B cell (primary cell): Measurements from ENCODE around the gene TRIM72. TPM values are rescaled to one million over a fixed set of nuclear protein-coding genes. Genes with fewer than 3 reads are reported as not detected.

Experiments used
- ATAC-seq: fragments of 200-7000 bp; cut with Tn5 transposase; one replicate; pipeline ENCODE4 v1.10.0; 2021; ENCODE audit warnings: low read depth, mild to moderate bottlenecking, moderate number of reproducible peaks, moderate library complexity
- CTCF ChIA-PET: fragments of 350-600 bp; sonication (Branson Sonifier 250); formaldehyde crosslinking; loops from one replicate; lab custom pipeline; 2021; ENCODE audit warnings: antibody characterized with exemption, inconsistent platforms; lab: Charles Lee
- POLR2A ChIA-PET: fragments of 350-600 bp; sonication (Branson Sonifier 250); formaldehyde crosslinking; loops from one replicate; lab custom pipeline; 2021; ENCODE audit warnings: antibody characterized with exemption; lab: Charles Lee
- DNase-seq: peaks from one replicate; pipeline ENCODE4 v3.0.0; 2013
- H2AFZ ChIP-seq: 2 replicates; pipeline ENCODE4 v1.6.1; 2012; ENCODE audit warnings: mild to moderate bottlenecking, low read depth, low read length; ENCODE audit not compliant: insufficient read depth, poor library complexity, severe bottlenecking
- H3K27ac ChIP-seq, 2 donors: 1 replicate in 1 of 2; 2 replicates in 1 of 2; pipeline ENCODE4 v1.5.1; 2012 to 2013; ENCODE audit warnings: low read length in 2 of 2, mild to moderate bottlenecking in 2 of 2, moderate library complexity in 1 of 2
- H3K27me3 ChIP-seq, 4 experiments: fragments of 200-600 bp in 1 of 4; sonication (generic) in 1 of 4; replicated peaks in 1 of 4; 1 replicate in 2 of 4; 2 replicates in 2 of 4; pipeline versions ENCODE4 v1.6.1 to v1.7.0; 2013 to 2016; ENCODE audit warnings: low read length in 3 of 4, mild to moderate bottlenecking in 2 of 4, mixed read lengths in 1 of 4, moderate library complexity in 1 of 4; ENCODE audit not compliant: insufficient read depth in 4 of 4, control insufficient read depth in 3 of 4; ENCODE audit errors: control extremely low read depth in 1 of 4
- H3K36me3 ChIP-seq, 2 experiments: replicated peaks in 1 of 2; 1 replicate in 1 of 2; 2 replicates in 1 of 2; pipeline versions ENCODE4 v1.6.1 to v1.7.1; 2013; ENCODE audit warnings: low read length in 1 of 2; ENCODE audit not compliant: insufficient read depth in 2 of 2, control insufficient read depth in 1 of 2; ENCODE audit errors: control extremely low read depth in 1 of 2, extremely low read depth in 1 of 2
- H3K4me1 ChIP-seq, 2 donors: fragments of 200-600 bp in 1 of 2; sonication (generic) in 1 of 2; 1 replicate in 1 of 2; 2 replicates in 1 of 2; pipeline versions ENCODE4 v1.5.1 to v1.6.1; 2013 to 2017; ENCODE audit warnings: low read length in 2 of 2; ENCODE audit not compliant: control insufficient read depth in 2 of 2, insufficient read depth in 2 of 2
- H3K4me2 ChIP-seq: replicated peaks from 2 replicates; pipeline ENCODE3; 2012; ENCODE audit warnings: mild to moderate bottlenecking, low read depth, low read length; ENCODE audit not compliant: poor library complexity, severe bottlenecking
- H3K4me3 ChIP-seq, 5 experiments: fragments of 200-600 bp in 1 of 5; sonication (generic) in 1 of 5; 1 replicate in 3 of 5; 2 replicates in 2 of 5; pipeline versions ENCODE4 v1.5.1 to v1.7.0; 2011 to 2016; ENCODE audit warnings: low read length in 4 of 5, mild to moderate bottlenecking in 4 of 5, low read depth in 2 of 5, control low read depth in 1 of 5, moderate library complexity in 1 of 5; ENCODE audit not compliant: insufficient read depth in 1 of 5; ENCODE audit errors: control extremely low read depth in 1 of 5, extremely low read depth in 1 of 5
- H3K79me2 ChIP-seq: fragments of 200-600 bp; sonication (generic); one replicate; pipeline ENCODE4 v1.6.0; 2016; ENCODE audit warnings: low read length; ENCODE audit not compliant: control insufficient read depth, insufficient read depth
- H3K9ac ChIP-seq: fragments of 200-600 bp; sonication (generic); 2 replicates; pipeline ENCODE4 v1.6.1; 2017; ENCODE audit warnings: mild to moderate bottlenecking, low read length, moderate library complexity
- H3K9me3 ChIP-seq, 3 donors: one replicate each; pipeline versions ENCODE4 v1.6.1 to v1.7.1; 2013; ENCODE audit warnings: low read length in 2 of 3; ENCODE audit not compliant: control insufficient read depth in 2 of 3, insufficient read depth in 1 of 3; ENCODE audit errors: control extremely low read depth in 1 of 3
- H4K20me1 ChIP-seq: 2 replicates; pipeline ENCODE4 v1.6.0; 2012; ENCODE audit warnings: mild to moderate bottlenecking, low read length; ENCODE audit not compliant: insufficient read depth, control insufficient read depth, poor library complexity, severe bottlenecking
- H3K27ac Mint-ChIP-seq: one replicate; pipeline ENCODE4 v1.8.0; 2021; ENCODE audit warnings: mixed read lengths
- H3K27me3 Mint-ChIP-seq: one replicate; pipeline ENCODE4 v1.8.0; 2021; ENCODE audit warnings: mixed read lengths
- H3K4me1 Mint-ChIP-seq: one replicate; pipeline ENCODE4 v1.8.0; 2021; ENCODE audit warnings: mixed read lengths
- H3K4me3 Mint-ChIP-seq: one replicate; pipeline ENCODE4 v1.8.0; 2021; ENCODE audit warnings: mixed read lengths
- H3K9me3 Mint-ChIP-seq: one replicate; pipeline ENCODE4 v1.8.0; 2022; ENCODE audit warnings: mixed read lengths; ENCODE audit not compliant: insufficient read depth
- EZH2 ChIP-seq: IDR thresholded peaks from 2 replicates; pipeline ENCODE4 v1.6.1; 2012; ENCODE audit warnings: borderline replicate concordance, low read depth, mild to moderate bottlenecking, moderate library complexity, low read length; ENCODE audit not compliant: insufficient read depth, poor library complexity, severe bottlenecking
- WGBS: methylation state at CpG from one replicate; pipeline ENCODE4 v1.1.5; 2013; ENCODE audit warnings: missing lambda C conversion rate; ENCODE audit not compliant: insufficient coverage; 5-methylcytosine and 5-hydroxymethylcytosine counted together
- intact Hi-C: fragments of 100-400 bp; cut with micrococcal nuclease; formaldehyde crosslinking; loops from one replicate; pipeline ENCODE4 v1.10.0; 2022
- polyA plus RNA-seq: library from polyadenylated mRNA; depleted of rRNA; stranded (reverse); fragments of >200 nt; gene quantifications from 2 replicates; pipeline ENCODE4 v1.2.3, GENCODE V29; 2012
- total RNA-seq, 2 donors: library from RNA; stranded (reverse); fragments of 120-200 nt in 1 of 2; gene quantifications; 1 replicate in 1 of 2; 2 replicates in 1 of 2; pipeline versions ENCODE4 v1.2.3 to v1.2.4, GENCODE V29; 2013 to 2022
- TF ChIP-seq, protein P1 (sequence below): fragments of 200-600 bp; IDR thresholded peaks from one replicate; pipeline ENCODE4 v1.8.0; 2022; ENCODE audit warnings: antibody characterized with exemption, mild to moderate bottlenecking

The TRIM72 gene
- total and polyA plus RNA-seq, 2 donors (not counting 1 experiment from before 2014, with no cell fraction given), result 0.03 to 0.05 TPM

DNA sequence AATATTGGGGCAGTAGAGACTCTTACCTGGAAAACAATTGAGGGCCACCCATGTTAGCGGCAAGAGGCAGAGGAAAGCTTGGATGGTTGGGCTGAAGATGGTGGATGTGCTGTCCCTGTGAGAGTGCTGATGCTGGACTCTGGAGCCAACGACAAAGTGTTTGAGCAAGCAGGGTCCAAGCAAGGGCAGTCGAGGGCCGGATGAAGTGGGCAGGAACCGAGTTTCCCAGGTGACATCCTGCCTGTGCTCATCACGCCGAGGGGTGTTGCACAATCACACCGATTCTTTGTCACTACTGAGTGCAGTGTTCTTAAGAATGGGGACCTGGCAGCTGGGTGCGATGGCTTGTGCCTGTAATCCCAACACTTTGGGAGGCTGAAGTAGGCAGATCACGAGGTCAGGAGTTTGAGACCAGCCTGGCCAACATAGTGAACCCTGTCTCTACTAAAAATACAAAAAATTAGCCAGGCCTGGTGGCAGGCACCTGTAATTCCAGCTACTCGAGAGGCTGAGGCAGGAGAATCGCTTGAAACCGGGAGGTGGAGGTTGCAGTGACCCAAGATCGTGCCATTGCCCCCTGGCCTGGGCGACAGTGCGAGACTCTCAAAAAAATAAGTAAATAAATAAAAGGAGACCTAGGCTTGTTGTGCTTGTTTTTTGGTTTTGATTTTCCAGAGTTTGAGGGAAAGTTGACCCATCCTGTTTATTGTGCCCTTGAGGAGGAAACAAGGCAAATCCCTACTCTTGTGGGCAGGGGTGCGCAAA, 17.4 kb upstream of the TRIM72 start:
- Histone ChIP-seq H3K4me3 (no peak overlapping the region), H3K27ac (no peak overlapping the region), H3K9ac (no peak overlapping the region), H3K4me1 (peaks cover 17 to 23% of the 10 kb centered on the region in 2 donors), H3K79me2 (peaks cover 23% of the 10 kb centered on the region), H3K27me3 (no peaks in the 10 kb centered on the region), H3K9me3 (no peaks in the 10 kb centered on the region), H2AFZ (no peak overlapping the region), H4K20me1 (peaks cover 74% of the 10 kb centered on the region), H3K4me2 (no peak overlapping the region), H3K36me3 (peaks cover 0 to 63% of the 10 kb centered on the region in 2 experiments)
- peak; percentile 15 for DNase-seq
- Mint-ChIP-seq H3K4me3 (no peak overlapping the region), H3K9me3 (no peaks in the 10 kb centered on the region), H3K4me1 (peaks cover 42% of the 10 kb centered on the region), H3K27me3 (no peaks in the 10 kb centered on the region), H3K27ac (peak overlapping the region; percentile 46)
- WGBS, result 89% methylated on average over 13 of the region's 17 CpGs
- intact Hi-C loops, result no loop called here
- POLR2A ChIA-PET, result interaction anchor here (0.6 to 1.0 kb wide), 3 partner anchors 14 to 315 kb away, joined by 3 to 4 read pairs (median 3); partner anchors contain the start of gene FUS
- CTCF ChIA-PET, result interaction anchor here (1.3 kb wide), 1 partner anchor 137 kb away, joined by 3 read pairs; no protein-coding TSS in a partner anchor
- no peak for ATAC-seq
- TF ChIP-seq, protein P1, sequence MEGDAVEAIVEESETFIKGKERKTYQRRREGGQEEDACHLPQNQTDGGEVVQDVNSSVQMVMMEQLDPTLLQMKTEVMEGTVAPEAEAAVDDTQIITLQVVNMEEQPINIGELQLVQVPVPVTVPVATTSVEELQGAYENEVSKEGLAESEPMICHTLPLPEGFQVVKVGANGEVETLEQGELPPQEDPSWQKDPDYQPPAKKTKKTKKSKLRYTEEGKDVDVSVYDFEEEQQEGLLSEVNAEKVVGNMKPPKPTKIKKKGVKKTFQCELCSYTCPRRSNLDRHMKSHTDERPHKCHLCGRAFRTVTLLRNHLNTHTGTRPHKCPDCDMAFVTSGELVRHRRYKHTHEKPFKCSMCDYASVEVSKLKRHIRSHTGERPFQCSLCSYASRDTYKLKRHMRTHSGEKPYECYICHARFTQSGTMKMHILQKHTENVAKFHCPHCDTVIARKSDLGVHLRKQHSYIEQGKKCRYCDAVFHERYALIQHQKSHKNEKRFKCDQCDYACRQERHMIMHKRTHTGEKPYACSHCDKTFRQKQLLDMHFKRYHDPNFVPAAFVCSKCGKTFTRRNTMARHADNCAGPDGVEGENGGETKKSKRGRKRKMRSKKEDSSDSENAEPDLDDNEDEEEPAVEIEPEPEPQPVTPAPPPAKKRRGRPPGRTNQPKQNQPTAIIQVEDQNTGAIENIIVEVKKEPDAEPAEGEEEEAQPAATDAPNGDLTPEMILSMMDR, result no peak
- TF ChIP-seq EZH2, result no peak
